PC-3 (cell line): ENCODE measurements around the gene TFB1M. TPM values are rescaled to one million over a fixed set of nuclear protein-coding genes. Genes with fewer than 3 reads are reported as not detected.
"Not testable (repeated sequence)": the region's sequence is repeated elsewhere in the genome, so short reads cannot be mapped to it uniquely, and the experiment has no call there.

Source experiments
- ATAC-seq: fragments of 200-7000 bp; cut with Tn5 transposase; 2 replicates; pipeline ENCODE4 v1.9.1; 2020; ENCODE audit warnings: mild to moderate bottlenecking, moderate library complexity
- Bru-seq: library from RNA; stranded (reverse); fragments of 400-500 nt; gene quantifications from one replicate; lab custom pipeline; 2021; lab: Mats Ljungman, UMichigan
- BruChase-seq, 2 experiments: library from RNA; stranded (reverse); fragments of 400-500 nt; gene quantifications; one replicate each; lab custom pipeline; 2021; lab: Mats Ljungman, UMichigan
- BruUV-seq: library from RNA; stranded (reverse); fragments of 400-500 nt; replicated peaks from 2 replicates; lab custom pipeline; 2021; lab: Mats Ljungman, UMichigan
- CTCF ChIA-PET: fragments of 300-600 bp; sonication (Branson Sonifier 250); formaldehyde crosslinking; loops from one replicate; lab custom pipeline; 2022; ENCODE audit warnings: antibody characterized with exemption; lab: Charles Lee
- POLR2A ChIA-PET: fragments of 300-600 bp; sonication (Branson Sonifier 250); formaldehyde crosslinking; loops from one replicate; lab custom pipeline; 2022; ENCODE audit warnings: antibody characterized with exemption; ENCODE audit not compliant: unreplicated experiment; lab: Charles Lee
- DNase-seq: peaks from one replicate; pipeline ENCODE4 v3.0.0-alpha.2; 2015
- H2AFZ ChIP-seq: fragments of 300-600 bp; sonication (generic); 2 replicates; pipeline ENCODE4 v1.6.0; 2016; ENCODE audit warnings: antibody characterized with exemption, low read length
- H3F3A ChIP-seq: fragments of 300-600 bp; sonication (generic); one replicate; pipeline ENCODE4 v1.6.0; 2017; ENCODE audit warnings: antibody characterized with exemption, low read length, control low read depth, mild to moderate bottlenecking; ENCODE audit not compliant: unreplicated experiment
- H3K27ac ChIP-seq: fragments of 300-600 bp; sonication (generic); 2 replicates; pipeline ENCODE4 v1.5.1; 2016; ENCODE audit warnings: mild to moderate bottlenecking, low read length
- H3K27me3 ChIP-seq: fragments of 300-600 bp; sonication (generic); 2 replicates; pipeline ENCODE4 v1.6.1; 2016; ENCODE audit warnings: low read length, mixed read lengths
- H3K36me3 ChIP-seq: fragments of 300-600 bp; sonication (generic); 2 replicates; pipeline ENCODE4 v1.6.1; 2016; ENCODE audit warnings: low read depth, mixed run types, low read length, mixed read lengths
- H3K4me1 ChIP-seq: fragments of 300-600 bp; sonication (generic); 2 replicates; pipeline ENCODE4 v1.5.1; 2016; ENCODE audit warnings: low read length; ENCODE audit not compliant: insufficient read depth
- H3K4me2 ChIP-seq: fragments of 300-600 bp; sonication (generic); 2 replicates; pipeline ENCODE4 v1.6.0; 2016; ENCODE audit warnings: low read length
- H3K4me3 ChIP-seq: fragments of 300-600 bp; sonication (generic); 2 replicates; pipeline ENCODE4 v1.5.1; 2016; ENCODE audit warnings: mild to moderate bottlenecking, low read length, mixed read lengths
- H3K79me2 ChIP-seq: fragments of 300-600 bp; sonication (generic); 2 replicates; pipeline ENCODE4 v1.6.1; 2017; ENCODE audit warnings: low read length, mixed read lengths
- H3K9ac ChIP-seq: fragments of 300-600 bp; sonication (generic); 2 replicates; pipeline ENCODE4 v1.6.0; 2016; ENCODE audit warnings: mild to moderate bottlenecking, low read length
- H3K9me2 ChIP-seq: fragments of 300-600 bp; sonication (generic); replicated peaks from 2 replicates; pipeline ENCODE4 v1.6.1; 2016; ENCODE audit warnings: mixed run types, low read length, mixed read lengths
- H3K9me3 ChIP-seq: fragments of 300-600 bp; sonication (generic); 2 replicates; pipeline ENCODE4 v1.6.1; 2016; ENCODE audit warnings: low read length, mixed read lengths
- H4K20me1 ChIP-seq: fragments of 300-600 bp; sonication (generic); 2 replicates; pipeline ENCODE4 v1.6.1; 2016; ENCODE audit warnings: low read length, mixed read lengths
- CTCF ChIP-seq: fragments of 300-600 bp; sonication (generic); conservative IDR thresholded peaks from 2 replicates; pipeline ENCODE4 v1.5.1; 2017; ENCODE audit warnings: antibody characterized with exemption, low read depth, mild to moderate bottlenecking, low read length
- EZH2 ChIP-seq: fragments of 300-600 bp; sonication (generic); IDR thresholded peaks from one replicate; pipeline ENCODE4 v1.6.1; 2017; ENCODE audit warnings: antibody characterized with exemption, mild to moderate bottlenecking, low read length; ENCODE audit not compliant: unreplicated experiment
- EZH2phosphoT487 ChIP-seq: fragments of 300-600 bp; sonication (generic); IDR thresholded peaks from 2 replicates; pipeline ENCODE4 v1.6.1; 2018; ENCODE audit warnings: mild to moderate bottlenecking, antibody characterized with exemption, low read length, borderline replicate concordance
- intact Hi-C: fragments of 100-400 bp; cut with micrococcal nuclease; formaldehyde crosslinking; loops from 2 replicates; pipeline ENCODE4 v1.9.0; 2023
- long read RNA-seq: library from polyadenylated mRNA; unstranded; transcript quantifications from one replicate; pipeline ENCODE4 v2.0.0, GENCODE V29; 2021; ENCODE audit not compliant: unreplicated experiment
- total RNA-seq: library from RNA; depleted of rRNA; stranded (reverse); fragments of >200 nt; gene quantifications from 2 replicates; pipeline ENCODE4 v1.2.3, GENCODE V29; 2014; rRNA removed

The TFB1M gene
- 23.1 and 25.6 TPM in 2 replicates for total RNA-seq
- Bru-seq, nascent RNA: percentile 80 among the genes with signal in this experiment
- percentile 54 among the genes with signal in this experiment for BruChase-seq, experiment 1, labeled RNA remaining after a 6-hour chase
- BruChase-seq, experiment 2, labeled RNA remaining after a 2-hour chase: percentile 76 among the genes with signal in this experiment
- long read RNA-seq, transcript TFB1M-201 (7 exons, 1,424 nt): major isoform, 23 of 54 reads
- long read RNA-seq, partial matches to known transcripts: 6 of 54 reads
- long read RNA-seq, other reads (novel, unspliced or antisense): 25 of 54 reads

GRCh38 chr6:155314092-155314772 is at the start of gene TFB1M:
TFB1M (minus strand) TSS chr6:155314484; CDS start chr6:155314428, 56 bp downstream.
- Histone ChIP-seq H3K36me3 (peaks cover 14% of the 10 kb centered on the region; the same call in 1 of the 2 replicates), H3F3A (no peaks in the 10 kb centered on the region), H3K4me3 (peak within 1 kb of the TSS; percentile 89), H3K27ac (peak within 1 kb of the TSS; percentile 84), H4K20me1 (no peaks in the 10 kb centered on the region), H3K9me2 (no peaks in the 10 kb centered on the region), H3K27me3 (no peaks in the 10 kb centered on the region), H2AFZ (peak within 1 kb of the TSS; percentile 90), H3K4me1 (peaks cover 38% of the 10 kb centered on the region), H3K4me2 (peak within 1 kb of the TSS; percentile 93), H3K9ac (peak within 1 kb of the TSS; percentile 95), H3K9me3 (no peaks in the 10 kb centered on the region), H3K79me2 (peaks cover 29% of the 10 kb centered on the region)
- ChIA-PET CTCF (interaction anchor here (0.7 to 0.8 kb wide), 2 partner anchors 216 to 630 kb away, joined by 3 to 5 read pairs; no protein-coding TSS in a partner anchor), POLR2A (no interaction called here)
- TF ChIP-seq EZH2phosphoT487 (no peak), EZH2 (no peak), CTCF (no peak)
- ATAC-seq: peak; percentile 92
- BruUV-seq: TSS peak; percentile 82
- DNase-seq: peak; percentile 98
- intact Hi-C loops: loop anchor here (2.0 to 10.0 kb wide), 3 partner anchors 37 to 1121 kb away; no protein-coding TSS in a partner anchor

- intact Hi-C loops, POLR2A ChIA-PET, CTCF ChIA-PET: not testable (repeated sequence)
Observed at GRCh38 chr6:155364021-155364420, 49.7 kb upstream of the TFB1M start.

GRCh38 chr6:155362968-155363632 is 48.8 kb upstream of the TFB1M start:
- H2AFZ ChIP-seq, H3K27me3 ChIP-seq, H3K4me2 ChIP-seq, H3K4me3 ChIP-seq, DNase-seq, H3K9me3 ChIP-seq, BruUV-seq, CTCF ChIA-PET, intact Hi-C loops, H3F3A ChIP-seq, ATAC-seq, POLR2A ChIA-PET, H4K20me1 ChIP-seq, H3K4me1 ChIP-seq, H3K36me3 ChIP-seq, H3K9me2 ChIP-seq, H3K79me2 ChIP-seq, H3K9ac ChIP-seq, H3K27ac ChIP-seq: not testable (repeated sequence)

More at GRCh38 chr6:155364021-155364420, 49.7 kb upstream of the TFB1M start:
- H3K36me3 ChIP-seq, H3K4me3 ChIP-seq, H3K27me3 ChIP-seq, H3K27ac ChIP-seq, H3K9me2 ChIP-seq, BruUV-seq, H4K20me1 ChIP-seq, DNase-seq, H2AFZ ChIP-seq, H3K4me2 ChIP-seq, H3F3A ChIP-seq, H3K79me2 ChIP-seq, ATAC-seq, H3K9me3 ChIP-seq, H3K4me1 ChIP-seq, H3K9ac ChIP-seq: not testable (repeated sequence)
